NOMO-1 treated with DMSO at 0.1 percent for 48 hours (cell line): ENCODE measurements around the gene ERICH6B.

Source experiments
- DNase-seq: peaks from one replicate; lab custom pipeline; 2025; ENCODE audit not compliant: unreplicated experiment; lab: John Stamatoyannopoulos, UW

Gene ERICH6B

GRCh38 chr13:45602183-45603170, 13.1 kb downstream of the ERICH6B start:
- no peak for DNase-seq

- no peak for DNase-seq
Observed at GRCh38 chr13:45601680-45602079, 13.9 kb downstream of the ERICH6B start.

- no peak for DNase-seq
Observed at GRCh38 chr13:45598597-45598996, 16.9 kb downstream of the ERICH6B start.

- no peak for DNase-seq
Observed at GRCh38 chr13:45596800-45597475, 18.6 kb downstream of the ERICH6B start.

GRCh38 chr13:45595965-45596364, 19.6 kb downstream of the ERICH6B start:
- no peak for DNase-seq

GRCh38 chr13:45594764-45595163, 20.8 kb downstream of the ERICH6B start:
- no peak for DNase-seq

- no peak for DNase-seq
Observed at GRCh38 chr13:45594227-45594626, 21.3 kb downstream of the ERICH6B start.

- no peak for DNase-seq
Observed at GRCh38 chr13:45592758-45593157, 22.8 kb downstream of the ERICH6B start.

- DNase-seq = no peak
Observed at GRCh38 chr13:45590066-45590465, 25.5 kb downstream of the ERICH6B start.

GRCh38 chr13:45587897-45588296, 27.6 kb downstream of the ERICH6B start:
- DNase-seq = no peak

GRCh38 chr13:45584816-45585215, 30.7 kb downstream of the ERICH6B start:
- DNase-seq = no peak

- no peak for DNase-seq
Observed at GRCh38 chr13:45582408-45583076, 33.0 kb downstream of the ERICH6B start.

- no peak for DNase-seq
Observed at GRCh38 chr13:45576466-45576865, 39.1 kb downstream of the ERICH6B start.

- DNase-seq = no peak
Observed at GRCh38 chr13:45575830-45576180, 39.7 kb downstream of the ERICH6B start.

- DNase-seq = no peak
Observed at GRCh38 chr13:45575146-45575829, 40.3 kb downstream of the ERICH6B start.

GRCh38 chr13:45565331-45565730, 50.2 kb downstream of the ERICH6B start:
- no peak for DNase-seq

GRCh38 chr13:45564133-45564776, 51.3 kb downstream of the ERICH6B start:
- no peak for DNase-seq

- DNase-seq = no peak
Observed at GRCh38 chr13:45554604-45555109, 60.9 kb downstream of the ERICH6B start.

- DNase-seq = no peak
Observed at GRCh38 chr13:45548281-45548680, 67.3 kb downstream of the ERICH6B start.

- DNase-seq = no peak
Observed at GRCh38 chr13:45546410-45546765, 69.2 kb downstream of the ERICH6B start.
